ENCODE measurements around the gene RYR1.

DNA sequence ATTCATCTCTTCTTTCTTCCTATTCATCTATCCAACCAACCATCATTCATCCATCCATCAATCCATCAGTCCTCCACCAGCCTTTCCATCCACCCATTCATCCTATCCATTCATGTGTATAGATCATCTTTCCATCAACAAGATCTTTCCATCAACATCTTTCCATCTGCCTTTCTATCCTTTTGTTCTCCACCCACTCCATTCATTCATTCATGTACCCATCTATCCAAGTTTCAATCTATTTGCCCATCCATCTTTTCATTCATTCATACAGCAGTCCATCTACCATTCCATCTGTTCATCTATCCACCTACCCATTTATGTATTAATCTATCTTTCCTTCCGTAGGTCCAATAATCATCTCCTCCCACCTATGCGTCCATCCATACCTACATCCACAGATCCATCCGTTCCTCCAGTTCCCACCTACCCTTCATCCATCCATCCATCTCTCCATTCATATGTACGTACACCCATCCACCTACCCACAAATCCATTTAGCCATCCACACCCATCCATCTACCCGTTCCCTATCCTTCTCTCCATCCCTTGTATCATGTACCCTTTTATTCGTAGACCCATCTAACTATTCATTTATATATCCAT is 53.3 kb downstream of the RYR1 start:
- TF ChIP-seq, protein P1, sequence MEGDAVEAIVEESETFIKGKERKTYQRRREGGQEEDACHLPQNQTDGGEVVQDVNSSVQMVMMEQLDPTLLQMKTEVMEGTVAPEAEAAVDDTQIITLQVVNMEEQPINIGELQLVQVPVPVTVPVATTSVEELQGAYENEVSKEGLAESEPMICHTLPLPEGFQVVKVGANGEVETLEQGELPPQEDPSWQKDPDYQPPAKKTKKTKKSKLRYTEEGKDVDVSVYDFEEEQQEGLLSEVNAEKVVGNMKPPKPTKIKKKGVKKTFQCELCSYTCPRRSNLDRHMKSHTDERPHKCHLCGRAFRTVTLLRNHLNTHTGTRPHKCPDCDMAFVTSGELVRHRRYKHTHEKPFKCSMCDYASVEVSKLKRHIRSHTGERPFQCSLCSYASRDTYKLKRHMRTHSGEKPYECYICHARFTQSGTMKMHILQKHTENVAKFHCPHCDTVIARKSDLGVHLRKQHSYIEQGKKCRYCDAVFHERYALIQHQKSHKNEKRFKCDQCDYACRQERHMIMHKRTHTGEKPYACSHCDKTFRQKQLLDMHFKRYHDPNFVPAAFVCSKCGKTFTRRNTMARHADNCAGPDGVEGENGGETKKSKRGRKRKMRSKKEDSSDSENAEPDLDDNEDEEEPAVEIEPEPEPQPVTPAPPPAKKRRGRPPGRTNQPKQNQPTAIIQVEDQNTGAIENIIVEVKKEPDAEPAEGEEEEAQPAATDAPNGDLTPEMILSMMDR (IDR thresholded peaks at IDR 0.05): no peak
- no peak for TF ChIP-seq ZFX (IDR thresholded peaks at IDR 0.05; ENCODE audit: borderline replicate concordance)

Measured in 22Rv1 (cell line).